ENCODE results near the gene PMVK. TPM values are rescaled to one million over a fixed set of nuclear protein-coding genes. Genes with fewer than 3 reads are reported as not detected.

Gene PMVK
- total RNA-seq, 1 experiment from 2014 or later, result 77.6 TPM

- no peak for DNase-seq
- Histone ChIP-seq H3K4me3 (peak overlapping the region; percentile 45), H3K27me3 (no peaks in the 10 kb centered on the region), H3K9me3 (no peaks in the 10 kb centered on the region), H3K36me3 (peaks cover 64% of the 10 kb centered on the region)
Measured at GRCh38 chr1:154969860-154970452, 33.4 kb upstream of the PMVK start.

GRCh38 chr1:154969246-154969645 is 32.7 kb upstream of the PMVK start:
- Histone ChIP-seq H3K9me3 (no peaks in the 10 kb centered on the region), H3K27me3 (no peaks in the 10 kb centered on the region), H3K4me3 (peak overlapping the region; percentile 45), H3K36me3 (peaks cover 71% of the 10 kb centered on the region)
- no peak for DNase-seq

GRCh38 chr1:154968731-154969130 is 32.2 kb upstream of the PMVK start:
- H3K4me3 ChIP-seq, result peak overlapping the region; percentile 45; the same call in 1 of the 2 replicates
- peaks cover 74% of the 10 kb centered on the region for H3K36me3 ChIP-seq
- no peak for DNase-seq
- no peaks in the 10 kb centered on the region for H3K9me3 ChIP-seq
- no peaks in the 10 kb centered on the region for H3K27me3 ChIP-seq

- H3K36me3 ChIP-seq, result peaks cover 84% of the 10 kb centered on the region
- no peak for DNase-seq
- no peaks in the 10 kb centered on the region for H3K9me3 ChIP-seq
- no peaks in the 10 kb centered on the region for H3K27me3 ChIP-seq
- H3K4me3 ChIP-seq, result no peak overlapping the region
Measured at GRCh38 chr1:154967331-154967950, 30.9 kb upstream of the PMVK start.

- Histone ChIP-seq H3K4me3 (no peak overlapping the region), H3K27me3 (no peaks in the 10 kb centered on the region), H3K9me3 (no peaks in the 10 kb centered on the region), H3K36me3 (peaks cover 87% of the 10 kb centered on the region)
- DNase-seq, result no peak
Measured at GRCh38 chr1:154966111-154966510, 29.6 kb upstream of the PMVK start.

- Histone ChIP-seq H3K27me3 (no peaks in the 10 kb centered on the region), H3K4me3 (no peak overlapping the region), H3K9me3 (no peaks in the 10 kb centered on the region), H3K36me3 (peaks cover 86% of the 10 kb centered on the region)
- DNase-seq, result no peak
Measured at GRCh38 chr1:154964359-154964758, 27.8 kb upstream of the PMVK start.

- H3K4me3 ChIP-seq, result no peak overlapping the region
- DNase-seq, result no peak
- H3K36me3 ChIP-seq, result peaks cover 86% of the 10 kb centered on the region
- no peaks in the 10 kb centered on the region for H3K27me3 ChIP-seq
- no peaks in the 10 kb centered on the region for H3K9me3 ChIP-seq
Measured at GRCh38 chr1:154963643-154964042, 27.1 kb upstream of the PMVK start.

GRCh38 chr1:154962795-154963330 is 26.3 kb upstream of the PMVK start:
- Histone ChIP-seq H3K27me3 (no peaks in the 10 kb centered on the region), H3K4me3 (peak overlapping the region; percentile 100), H3K9me3 (no peaks in the 10 kb centered on the region), H3K36me3 (peaks cover 81% of the 10 kb centered on the region)
- no peak for DNase-seq

- Histone ChIP-seq H3K27me3 (no peaks in the 10 kb centered on the region), H3K9me3 (no peaks in the 10 kb centered on the region), H3K4me3 (peak overlapping the region; percentile 100), H3K36me3 (peaks cover 75% of the 10 kb centered on the region)
- DNase-seq, result peak; percentile 59
Measured at GRCh38 chr1:154962156-154962749, 25.7 kb upstream of the PMVK start.

GRCh38 chr1:154961207-154962155 is 25.0 kb upstream of the PMVK start, which contains the start of gene PYGO2:
Gene PYGO2 (minus strand): TSS chr1:154961782. CDS start chr1:154961576, 206 bp downstream.
- Histone ChIP-seq H3K9me3 (no peaks in the 10 kb centered on the region), H3K36me3 (peaks cover 67% of the 10 kb centered on the region), H3K27me3 (no peaks in the 10 kb centered on the region), H3K4me3 (peak within 1 kb of the TSS; percentile 100)
- peak; percentile 89 for DNase-seq

- H3K27me3 ChIP-seq, result no peaks in the 10 kb centered on the region
- no peak for DNase-seq
- H3K36me3 ChIP-seq, result peaks cover 58% of the 10 kb centered on the region
- peak overlapping the region; percentile 100 for H3K4me3 ChIP-seq
- no peaks in the 10 kb centered on the region for H3K9me3 ChIP-seq
Measured at GRCh38 chr1:154960446-154961136, 24.1 kb upstream of the PMVK start.

GRCh38 chr1:154959426-154959780 is 22.9 kb upstream of the PMVK start:
- Histone ChIP-seq H3K9me3 (no peaks in the 10 kb centered on the region), H3K27me3 (no peaks in the 10 kb centered on the region), H3K36me3 (peaks cover 47% of the 10 kb centered on the region), H3K4me3 (no peak overlapping the region)
- DNase-seq, result no peak

- Histone ChIP-seq H3K4me3 (no peak overlapping the region), H3K27me3 (no peaks in the 10 kb centered on the region), H3K36me3 (peaks cover 44% of the 10 kb centered on the region), H3K9me3 (no peaks in the 10 kb centered on the region)
- no peak for DNase-seq
Measured at GRCh38 chr1:154958681-154959425, 22.3 kb upstream of the PMVK start.

- Histone ChIP-seq H3K9me3 (no peaks in the 10 kb centered on the region), H3K4me3 (no peak overlapping the region), H3K27me3 (no peaks in the 10 kb centered on the region), H3K36me3 (peaks cover 35% of the 10 kb centered on the region)
- no peak for DNase-seq
Measured at GRCh38 chr1:154958036-154958435, 21.5 kb upstream of the PMVK start.

- DNase-seq, result no peak
Measured at GRCh38 chr1:154957091-154957657, 20.7 kb upstream of the PMVK start.

More at GRCh38 chr1:154957091-154957657, 20.7 kb upstream of the PMVK start:
- Histone ChIP-seq H3K36me3 (peaks cover 27% of the 10 kb centered on the region), H3K27me3 (no peaks in the 10 kb centered on the region), H3K9me3 (no peaks in the 10 kb centered on the region), H3K4me3 (no peak overlapping the region)
